ENCODE data around the gene COG8. TPM values are rescaled to one million over a fixed set of nuclear protein-coding genes. Genes with fewer than 3 reads are reported as not detected.
A peak's percentile ranks its signal among the peaks of the same experiment; 100 is the strongest.
"Not testable (repeated sequence)": the region's sequence is repeated elsewhere in the genome, so short reads cannot be mapped to it uniquely, and the experiment has no call there.

Gene COG8
- total RNA-seq, 1 experiment from 2014 or later: 74.8 TPM

GRCh38 chr16:69318911-69319289 lies 20.5 kb downstream of the COG8 start:
- DNase-seq (ENCODE audit: low spot score): no peak

DNA sequence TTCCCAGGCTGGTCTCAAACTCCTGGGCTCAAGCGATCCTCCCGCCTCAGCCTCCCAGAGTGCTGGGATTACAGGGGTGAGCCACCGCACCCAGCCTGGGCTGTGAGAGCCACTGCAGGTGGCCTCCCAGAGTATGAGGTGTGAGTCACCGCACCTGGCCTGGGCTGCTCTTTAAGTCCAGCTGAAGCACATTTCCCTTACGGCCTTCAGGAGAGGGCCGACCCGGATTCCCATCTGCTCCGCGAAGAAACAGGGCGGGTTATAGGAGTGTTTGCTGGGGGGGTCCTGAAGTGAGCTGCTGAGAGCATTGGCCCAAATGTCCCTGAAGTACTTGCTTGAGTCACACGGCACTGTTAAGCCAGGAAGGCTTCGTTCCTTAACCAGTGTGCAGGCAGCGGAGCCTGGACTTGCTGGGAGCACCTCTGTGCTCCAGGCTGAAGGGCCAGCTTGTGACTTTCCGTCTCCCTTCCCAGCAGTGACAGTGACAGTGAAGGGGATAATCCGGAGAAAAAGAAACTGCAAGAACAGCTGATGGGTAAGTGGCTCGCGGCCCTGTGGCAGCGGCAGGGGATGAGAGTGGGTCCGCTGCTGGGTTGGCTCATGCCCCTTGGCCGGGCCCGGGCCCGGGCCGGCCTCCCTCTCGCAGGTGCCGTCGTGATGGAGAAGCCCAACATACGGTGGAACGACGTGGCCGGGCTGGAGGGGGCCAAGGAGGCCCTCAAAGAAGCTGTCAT lies 21.0 kb downstream of the COG8 start:
- no peak for DNase-seq (ENCODE audit: low spot score)

GRCh38 chr16:69316595-69317034 lies 22.7 kb downstream of the COG8 start:
- no peak for DNase-seq (ENCODE audit: low spot score)

GRCh38 chr16:69315486-69316311 lies 23.7 kb downstream of the COG8 start:
- DNase-seq (ENCODE audit: low spot score): no peak

DNA sequence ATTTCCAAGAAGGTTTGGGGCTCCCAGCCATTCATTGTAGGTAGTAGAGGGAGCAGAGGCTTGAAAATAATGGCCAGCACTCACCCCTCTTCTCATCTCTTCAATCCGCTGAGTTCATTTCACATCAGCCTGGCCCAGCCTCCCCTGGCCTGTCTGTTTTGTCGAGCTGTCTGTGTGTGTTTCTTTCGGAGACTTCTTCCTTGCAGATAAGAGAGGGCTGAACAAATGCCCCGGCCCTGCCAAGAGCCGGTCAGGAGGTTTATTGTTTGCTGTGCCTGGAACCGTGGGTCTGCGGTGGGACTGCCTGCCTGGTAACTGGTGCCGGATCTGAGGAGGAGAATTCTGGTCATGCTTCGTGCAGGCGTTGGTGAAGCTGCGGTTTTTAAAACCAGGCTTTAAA lies 24.8 kb downstream of the COG8 start:
- no peak for DNase-seq (ENCODE audit: low spot score)

DNA sequence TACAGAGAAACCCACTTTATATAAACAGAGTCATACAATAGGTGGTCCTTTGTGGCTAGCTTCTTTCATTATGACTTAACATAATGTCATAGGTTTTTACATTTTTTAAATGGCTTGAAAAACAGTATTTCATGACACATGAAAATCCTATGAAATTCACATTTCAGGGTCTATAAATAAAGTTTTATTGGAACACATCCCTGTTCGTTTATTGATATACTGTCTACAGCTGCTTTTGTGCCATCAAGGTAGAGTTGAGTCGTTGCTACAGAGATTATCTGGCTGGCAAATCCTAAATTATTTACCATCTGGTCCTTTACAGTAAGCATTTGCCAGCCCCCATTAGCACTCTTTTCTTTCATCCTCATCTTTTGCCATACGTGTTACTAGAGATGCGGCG lies 25.9 kb downstream of the COG8 start:
- DNase-seq (ENCODE audit: low spot score): no peak

GRCh38 chr16:69311533-69312387 lies 27.6 kb downstream of the COG8 start:
- DNase-seq (ENCODE audit: low spot score): peak; percentile 30

DNA sequence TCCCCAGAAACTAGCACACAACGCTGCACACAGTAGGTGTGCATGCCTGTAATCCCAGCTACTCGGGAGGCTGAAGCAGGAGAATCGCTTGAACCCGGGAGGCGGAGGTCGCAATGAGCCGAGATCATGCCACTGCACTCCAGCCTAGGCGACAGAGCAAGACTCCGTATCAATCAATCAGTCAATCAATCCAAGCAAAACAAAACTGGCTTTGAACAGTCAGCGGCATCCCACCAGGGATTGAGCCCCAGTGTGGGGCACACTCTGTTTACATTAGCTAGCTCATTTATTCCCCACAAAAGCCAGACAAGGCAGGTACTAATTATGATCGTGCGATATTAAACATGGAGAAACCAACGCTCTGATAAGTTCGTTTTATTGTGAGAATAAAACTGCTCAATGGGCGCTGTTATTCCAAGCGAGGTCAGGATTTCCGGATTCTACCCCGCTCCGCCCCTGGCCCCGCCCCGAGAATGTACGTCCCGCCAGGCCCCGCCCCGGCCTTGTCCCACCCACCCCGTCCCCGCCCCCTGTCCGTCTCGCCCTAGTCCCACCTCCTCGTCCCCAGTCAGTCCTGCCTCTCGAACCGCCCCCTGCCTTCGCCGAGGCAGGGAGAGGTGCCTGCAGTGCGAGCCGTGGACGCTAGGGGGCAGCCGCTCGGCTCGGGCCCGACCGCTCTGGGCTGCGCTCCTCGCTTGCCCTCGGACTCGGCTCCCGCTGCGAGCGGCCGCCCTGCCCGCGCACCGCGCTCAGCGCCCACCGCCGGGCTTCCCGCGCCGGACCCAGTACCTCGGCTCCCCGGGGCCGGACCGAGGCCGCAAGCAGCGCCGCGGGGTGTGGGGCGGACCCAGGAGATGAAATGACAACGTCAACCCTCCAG lies 28.5 kb downstream of the COG8 start, which contains the start of gene VPS4A:
Gene VPS4A (plus strand): TSS at position 698 of the 880 bp plus-strand sequence. CDS start 162 bp downstream, at position 860.
- peak; percentile 88 for DNase-seq (ENCODE audit: low spot score)

GRCh38 chr16:69309316-69309715 lies 30.0 kb downstream of the COG8 start:
- no peak for DNase-seq (ENCODE audit: low spot score)

DNA sequence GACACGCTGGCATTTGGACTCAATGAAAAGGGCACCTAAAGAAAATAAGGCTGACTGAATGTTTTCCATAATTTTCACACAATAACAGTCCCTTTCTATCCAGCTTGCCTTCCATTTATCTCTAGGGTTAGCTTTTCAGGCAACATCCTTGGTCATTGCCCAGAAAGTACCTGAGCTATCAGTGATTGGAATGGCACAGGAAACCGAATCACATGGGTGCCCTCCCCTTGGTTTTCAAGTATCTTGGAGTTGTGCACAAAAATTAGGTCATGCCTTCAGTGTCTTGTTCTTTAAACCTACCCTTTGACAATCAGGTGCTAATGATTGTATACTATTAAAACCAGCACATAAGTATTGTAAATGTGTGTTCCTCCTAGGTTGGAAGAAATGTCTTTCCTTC lies 31.5 kb downstream of the COG8 start:
- DNase-seq (ENCODE audit: low spot score): no peak

GRCh38 chr16:69307091-69307490 lies 32.3 kb downstream of the COG8 start:
- no peak for DNase-seq (ENCODE audit: low spot score)

- DNase-seq (ENCODE audit: low spot score): no peak
Observed at GRCh38 chr16:69306031-69306430, 33.3 kb downstream of the COG8 start.

DNA sequence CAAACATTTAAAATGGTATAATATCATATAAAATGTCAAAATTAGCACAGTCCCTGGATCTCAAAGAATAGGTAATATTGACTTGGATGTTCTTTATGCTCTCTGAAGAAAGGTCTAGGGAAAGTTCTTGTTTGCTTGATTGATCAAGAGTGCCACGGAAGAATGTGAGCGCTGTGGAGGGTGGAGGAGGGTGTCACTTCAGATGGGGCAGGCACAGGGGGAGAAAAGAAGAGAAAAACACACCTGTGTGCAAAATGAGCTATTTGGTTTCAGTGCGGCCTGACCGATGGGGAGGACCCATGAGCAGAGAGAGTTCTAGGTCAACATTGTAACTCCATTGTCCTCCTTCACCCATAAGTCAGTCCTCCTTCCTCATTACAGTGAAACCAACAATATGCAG lies 37.1 kb downstream of the COG8 start:
- DNase-seq (ENCODE audit: low spot score): no peak

DNA sequence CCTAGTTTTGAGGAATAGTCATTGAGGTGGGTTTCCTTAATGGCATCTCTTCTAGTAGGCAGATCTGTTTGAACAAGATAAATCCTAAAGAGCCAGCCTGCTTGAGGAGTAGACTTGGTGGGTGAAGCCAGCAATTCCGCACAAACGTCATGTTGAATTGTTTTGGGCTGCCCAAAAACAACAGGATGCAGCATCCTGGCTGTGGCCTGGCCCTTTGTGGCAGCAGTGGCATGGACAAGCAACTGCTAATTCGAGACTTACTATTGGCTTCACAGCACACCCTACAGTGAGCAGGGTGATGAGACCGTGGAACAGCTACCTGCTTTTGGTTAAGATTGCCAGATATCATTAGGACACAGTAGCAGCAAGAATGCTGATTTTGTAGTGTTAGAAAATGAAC lies 37.5 kb downstream of the COG8 start:
- no peak for DNase-seq (ENCODE audit: low spot score)

GRCh38 chr16:69301187-69301586 lies 38.2 kb downstream of the COG8 start:
- no peak for DNase-seq (ENCODE audit: low spot score)

DNA sequence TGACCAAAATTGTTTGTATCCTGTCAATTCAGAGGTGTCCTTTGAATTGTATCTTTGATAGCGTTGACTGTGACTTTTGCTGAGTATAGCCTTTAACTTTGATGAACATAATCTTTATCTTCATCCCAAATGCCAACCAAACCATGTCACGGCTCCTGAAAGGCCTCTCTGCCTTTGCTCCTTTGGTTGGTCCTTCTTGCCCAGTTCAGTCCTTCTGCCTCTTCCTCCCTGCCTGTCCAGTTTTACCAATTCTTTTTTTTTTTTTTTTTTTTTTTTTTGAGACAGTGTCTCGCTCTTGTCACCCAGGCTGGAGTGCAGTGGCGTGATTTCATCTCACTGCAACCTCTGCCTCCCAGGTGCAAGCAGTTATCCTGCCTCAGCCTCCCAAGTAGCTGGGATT lies 41.1 kb downstream of the COG8 start:
- DNase-seq (ENCODE audit: low spot score): no peak

GRCh38 chr16:69296771-69297170 lies 42.6 kb downstream of the COG8 start:
- DNase-seq (ENCODE audit: low spot score): not testable (repeated sequence)

DNA sequence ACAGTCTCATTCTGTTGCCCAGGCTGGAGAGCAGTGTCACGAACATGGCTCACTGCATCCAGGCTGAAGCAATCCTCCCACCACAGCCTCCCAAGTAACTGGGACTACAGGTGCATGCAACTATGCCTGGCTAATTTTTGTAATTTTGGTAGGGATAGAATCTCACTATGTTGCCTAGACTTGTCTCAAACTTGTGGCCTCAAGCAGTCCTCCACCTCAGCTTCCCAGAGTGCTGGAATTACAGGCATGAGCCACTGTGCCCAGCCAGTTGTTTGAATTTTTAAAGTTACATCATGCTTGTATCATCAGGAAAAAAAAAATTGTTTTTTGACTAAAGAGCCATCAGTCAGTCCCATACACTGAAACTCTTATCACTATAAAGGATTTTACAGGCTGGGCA lies 45.3 kb downstream of the COG8 start:
- DNase-seq (ENCODE audit: low spot score): no peak

DNA sequence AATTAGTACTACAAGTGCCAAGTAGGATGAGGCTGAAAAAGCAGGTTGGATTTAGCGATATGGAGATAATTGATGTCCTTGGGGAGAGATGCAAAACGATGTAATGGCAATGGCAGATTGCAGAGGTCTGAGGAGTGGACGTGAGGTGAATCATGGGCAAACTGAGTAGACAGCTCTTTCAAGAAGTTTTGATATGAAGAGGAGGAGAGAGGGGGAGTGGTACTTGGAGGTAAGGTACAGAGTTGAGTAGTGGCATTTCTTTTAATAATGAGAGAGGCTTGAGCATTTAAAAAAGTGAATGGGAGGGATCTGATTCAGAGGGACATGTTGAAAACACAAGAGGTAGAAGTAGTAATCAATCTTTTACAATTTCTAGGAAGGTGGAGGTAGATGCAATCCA lies 46.0 kb downstream of the COG8 start:
- no peak for DNase-seq (ENCODE audit: low spot score)

DNA sequence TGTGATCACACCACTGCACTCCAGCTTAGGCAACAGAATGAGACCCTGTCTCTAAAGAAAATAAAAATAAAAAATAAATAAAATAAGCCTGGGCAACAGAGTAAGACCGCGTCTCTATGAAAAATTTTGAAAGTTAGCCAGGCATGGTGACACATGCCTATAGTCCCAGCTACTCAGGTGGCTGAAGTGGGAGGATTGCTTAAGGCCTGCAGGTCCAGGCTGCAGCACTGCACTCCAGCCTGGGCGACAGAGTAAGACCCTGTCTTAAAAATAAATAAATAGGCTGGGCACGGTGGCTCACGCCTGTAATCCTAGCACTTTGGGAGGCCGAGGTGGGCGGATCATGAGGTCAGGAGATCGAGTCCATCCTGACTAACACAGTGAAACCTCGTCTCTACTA lies 47.7 kb downstream of the COG8 start:
- not testable (repeated sequence) for DNase-seq (ENCODE audit: low spot score)

Measured in A172 (cell line).